Stimulated activated CD4-positive, alpha-beta T cell treated with anti-CD3 and anti-CD28 coated beads, Interleukin-12 subunit alpha, Interleukin-12 subunit beta, amount 100 ng/mL, for 4 hours (primary cell): ENCODE results near the gene SLC2A4RG.
A peak's percentile ranks its signal among the peaks of the same experiment; 100 is the strongest.

Experiments used
- DNase-seq: peaks from one replicate; pipeline ENCODE4 v3.0.0-alpha.2; 2020

Gene SLC2A4RG

DNA sequence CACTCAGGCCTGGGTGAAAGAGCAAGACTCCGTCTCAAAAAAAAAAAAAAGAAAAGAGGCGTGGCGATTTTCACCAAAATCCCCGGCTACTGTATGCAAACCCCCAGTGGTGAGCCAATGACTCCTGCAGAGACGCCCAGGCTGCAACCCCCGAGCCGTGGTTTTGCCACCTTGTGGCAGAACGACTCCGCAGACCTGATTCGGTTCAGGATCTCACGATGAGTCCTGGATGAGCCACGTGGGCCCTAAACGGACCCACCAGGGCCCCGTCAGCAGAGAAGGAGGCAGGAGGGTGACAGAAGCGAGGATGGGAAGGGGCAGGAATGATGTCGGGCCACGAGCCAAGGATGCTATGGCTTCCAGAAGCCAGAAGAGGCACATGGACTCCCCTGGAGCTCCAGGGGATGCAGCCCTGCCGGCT, 42.5 kb downstream of the SLC2A4RG start:
- DNase-seq, result peak; percentile 5

DNA sequence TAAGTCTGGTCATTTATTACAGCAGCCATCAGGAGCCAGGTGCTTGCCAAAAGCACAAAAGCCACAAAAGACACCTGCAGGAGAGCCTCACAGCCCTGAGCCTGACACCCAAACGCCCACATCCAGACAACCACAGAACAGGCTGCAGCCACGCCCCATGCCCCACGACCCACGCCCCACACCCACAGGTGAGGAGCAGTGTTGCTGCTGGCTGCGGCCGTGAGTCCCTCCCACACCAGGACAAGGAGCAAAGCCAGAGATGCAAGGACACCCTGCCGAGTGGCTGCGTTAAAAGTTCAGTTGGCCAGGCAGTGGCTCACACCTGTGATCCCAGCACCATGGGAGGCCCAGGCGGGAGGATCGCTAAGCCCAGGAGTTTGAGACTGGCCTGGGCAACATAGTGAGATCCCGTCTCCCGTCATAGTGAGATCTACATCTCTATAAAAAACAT, 43.0 kb downstream of the SLC2A4RG start:
- no peak for DNase-seq

GRCh38 chr20:63783970-63784369, 44.4 kb downstream of the SLC2A4RG start:
- DNase-seq, result no peak

DNA sequence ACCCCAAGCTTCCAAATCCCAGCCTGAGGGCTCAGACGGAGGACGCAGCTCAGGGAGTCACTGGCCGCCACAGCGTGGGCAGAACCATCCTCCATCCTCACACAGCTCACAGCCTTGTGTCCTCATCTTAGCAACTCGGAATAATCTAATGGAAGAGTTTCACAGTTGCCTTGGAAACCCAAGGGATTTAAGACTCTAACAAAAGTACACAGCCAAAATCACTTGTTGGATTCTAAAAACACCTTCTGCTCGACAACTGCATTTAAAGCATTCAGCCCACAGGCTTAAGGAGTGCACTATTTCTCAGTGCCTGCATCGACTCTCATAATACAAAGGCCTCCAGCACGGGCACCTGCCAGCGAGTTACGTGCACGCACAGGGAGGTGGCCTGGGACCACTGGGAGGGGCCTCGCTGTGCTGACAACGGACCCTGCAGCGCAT, 46.1 kb downstream of the SLC2A4RG start:
- no peak for DNase-seq

- DNase-seq, result no peak
Observed at GRCh38 chr20:63787302-63787701, 47.7 kb downstream of the SLC2A4RG start.

DNA sequence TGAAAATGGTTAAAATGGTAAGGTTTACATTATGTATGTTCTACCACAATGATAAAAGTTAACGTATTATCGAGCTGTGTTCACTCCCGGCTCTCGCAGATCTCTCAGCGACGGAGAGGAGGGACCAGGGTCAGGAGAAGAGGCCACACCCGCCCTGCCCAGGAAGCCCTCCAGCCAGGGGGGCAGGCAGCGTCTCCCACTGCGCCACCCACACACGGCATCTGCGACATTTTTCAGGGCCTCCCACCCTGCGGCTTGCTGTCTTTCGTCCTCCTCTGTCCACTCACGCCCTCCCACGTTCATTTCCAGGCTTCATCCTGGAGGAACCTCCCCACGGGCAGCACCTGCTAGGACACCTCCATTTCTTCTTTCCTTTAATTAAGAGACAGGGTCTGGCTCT, 48.2 kb downstream of the SLC2A4RG start:
- DNase-seq, result no peak

- no peak for DNase-seq
Observed at GRCh38 chr20:63789836-63790571, 50.4 kb downstream of the SLC2A4RG start.

GRCh38 chr20:63790572-63791168, 51.1 kb downstream of the SLC2A4RG start:
- no peak for DNase-seq

- DNase-seq, result no peak
Observed at GRCh38 chr20:63791497-63792156, 52.1 kb downstream of the SLC2A4RG start.

GRCh38 chr20:63792866-63793265, 53.3 kb downstream of the SLC2A4RG start:
- no peak for DNase-seq
